Astrocyte (in vitro differentiated cells and primary cell): ENCODE data around the gene KCNJ5. TPM values are rescaled to one million over a fixed set of nuclear protein-coding genes. Genes with fewer than 3 reads are reported as not detected.

Experiments used
- DNase-seq: peaks from one replicate; pipeline ENCODE4 v3.0.0-alpha.2; 2010; ENCODE audit warnings: low read depth
- FAIRE-seq: peaks from 2 replicates; lab custom pipeline; 2011; peaks lifted over from hg19 to GRCh38; lab: Jason Lieb, UNC
- H2AFZ ChIP-seq: 2 replicates; pipeline ENCODE4 v1.6.0; 2012; ENCODE audit warnings: low read depth, low read length, inconsistent platforms
- H3K27ac ChIP-seq: 2 replicates; pipeline ENCODE4 v1.5.1; 2011; ENCODE audit warnings: low read depth, low read length, inconsistent platforms
- H3K27me3 ChIP-seq: 2 replicates; pipeline ENCODE4 v1.6.0; 2011; ENCODE audit warnings: low read length, inconsistent platforms; ENCODE audit not compliant: insufficient read depth
- H3K36me3 ChIP-seq: 2 replicates; pipeline ENCODE4 v1.5.1; 2011; ENCODE audit warnings: low read length, inconsistent platforms; ENCODE audit not compliant: insufficient read depth
- H3K4me1 ChIP-seq: 2 replicates; pipeline ENCODE4 v1.5.1; 2011; ENCODE audit warnings: low read length, inconsistent platforms; ENCODE audit not compliant: insufficient read depth
- H3K4me2 ChIP-seq: 2 replicates; pipeline ENCODE4 v1.6.0; 2012; ENCODE audit warnings: low read length, inconsistent platforms
- H3K4me3 ChIP-seq: 2 replicates; pipeline ENCODE4 v1.5.1; 2011; ENCODE audit warnings: low read depth, mild to moderate bottlenecking, low read length, inconsistent platforms; ENCODE audit not compliant: insufficient read depth
- H3K79me2 ChIP-seq: 2 replicates; pipeline ENCODE4 v1.6.0; 2012; ENCODE audit warnings: mild to moderate bottlenecking, low read length, inconsistent platforms; ENCODE audit not compliant: insufficient read depth
- H3K9ac ChIP-seq: 2 replicates; pipeline ENCODE4 v1.6.0; 2012; ENCODE audit warnings: mild to moderate bottlenecking, low read length, inconsistent platforms
- H3K9me3 ChIP-seq: 2 replicates; pipeline ENCODE4 v1.5.1; 2012; ENCODE audit warnings: low read depth, mild to moderate bottlenecking, low read length, inconsistent platforms; ENCODE audit not compliant: insufficient read depth
- H4K20me1 ChIP-seq: 2 replicates; pipeline ENCODE4 v1.6.0; 2012; ENCODE audit warnings: low read length, inconsistent platforms; ENCODE audit not compliant: insufficient read depth
- H3K27ac Mint-ChIP-seq: one replicate; pipeline ENCODE4 v1.8.0; 2021; ENCODE audit warnings: mild to moderate bottlenecking, mixed read lengths; ENCODE audit not compliant: unreplicated experiment
- H3K27me3 Mint-ChIP-seq: one replicate; pipeline ENCODE4 v1.8.0; 2021; ENCODE audit warnings: low read depth, mixed read lengths; ENCODE audit not compliant: unreplicated experiment
- H3K36me3 Mint-ChIP-seq: one replicate; pipeline ENCODE4 v1.8.0; 2021; ENCODE audit warnings: low read depth, mixed read lengths; ENCODE audit not compliant: unreplicated experiment
- H3K4me1 Mint-ChIP-seq: one replicate; pipeline ENCODE4 v1.8.0; 2021; ENCODE audit warnings: low read depth, mixed read lengths; ENCODE audit not compliant: unreplicated experiment
- H3K4me3 Mint-ChIP-seq: one replicate; pipeline ENCODE4 v1.8.0; 2021; ENCODE audit warnings: mild to moderate bottlenecking, moderate library complexity, mixed read lengths; ENCODE audit not compliant: unreplicated experiment
- H3K9me3 Mint-ChIP-seq: one replicate; pipeline ENCODE4 v1.8.0; 2021; ENCODE audit warnings: mild to moderate bottlenecking, mixed read lengths; ENCODE audit not compliant: unreplicated experiment
- CTCF ChIP-seq: IDR thresholded peaks from 2 replicates; pipeline ENCODE4 v1.5.1; 2011; ENCODE audit warnings: low read depth, mild to moderate bottlenecking, inconsistent platforms, low read length, moderate library complexity; ENCODE audit not compliant: insufficient read depth
- EZH2 ChIP-seq: IDR thresholded peaks from 2 replicates; pipeline ENCODE4 v1.6.1; 2012; ENCODE audit warnings: mild to moderate bottlenecking, low read length, inconsistent platforms; ENCODE audit not compliant: insufficient read depth
- total RNA-seq: library from RNA; stranded (reverse); gene quantifications from 2 replicates; pipeline ENCODE4 v1.2.1, GENCODE V29; 2021

KCNJ5 gene
- total RNA-seq, 1 donor from 2014 or later = 1.4 TPM

DNA sequence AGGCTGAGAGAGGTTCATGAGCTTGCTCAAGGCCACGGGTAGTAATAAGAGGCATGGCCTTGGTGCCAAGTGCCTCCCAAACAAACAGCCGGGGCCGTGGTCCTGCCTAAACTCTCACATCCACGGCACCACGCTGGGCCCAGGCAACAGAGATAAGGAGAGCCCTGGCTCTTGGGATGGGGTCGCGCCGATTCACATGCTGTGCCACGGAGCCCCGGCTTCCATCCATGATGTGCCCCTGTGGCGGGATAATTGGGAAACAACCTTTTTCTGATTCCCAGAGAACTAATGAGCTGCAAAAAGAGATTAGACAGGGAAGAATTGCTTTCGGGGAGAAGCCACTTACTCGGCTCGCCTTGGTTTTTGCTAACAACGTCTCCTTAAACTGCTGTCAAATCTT, 29.5 kb downstream of the KCNJ5 start:
- peaks cover 2% of the 10 kb centered on the region for H3K9me3 Mint-ChIP-seq
- Histone ChIP-seq H3K9me3 (no peaks in the 10 kb centered on the region), H3K27me3 (peaks cover 18% of the 10 kb centered on the region), H3K4me2 (no peak overlapping the region), H4K20me1 (no peaks in the 10 kb centered on the region), H3K79me2 (no peaks in the 10 kb centered on the region), H3K4me1 (no peaks in the 10 kb centered on the region), H3K27ac (no peak overlapping the region), H3K9ac (no peak overlapping the region), H3K36me3 (no peaks in the 10 kb centered on the region), H2AFZ (no peak overlapping the region), H3K4me3 (no peak overlapping the region)
- TF ChIP-seq EZH2 = no peak
- TF ChIP-seq CTCF = no peak
- H3K4me1 Mint-ChIP-seq = no peaks in the 10 kb centered on the region
- FAIRE-seq = no peak
- no peak overlapping the region for H3K27ac Mint-ChIP-seq
- H3K4me3 Mint-ChIP-seq = no peak overlapping the region
- peaks cover 36% of the 10 kb centered on the region for H3K27me3 Mint-ChIP-seq
- DNase-seq = no peak
- H3K36me3 Mint-ChIP-seq = peaks cover 3% of the 10 kb centered on the region

GRCh38 chr11:128921793-128922192, 30.6 kb downstream of the KCNJ5 start:
- FAIRE-seq = no peak

More at GRCh38 chr11:128921793-128922192, 30.6 kb downstream of the KCNJ5 start:
- peaks cover 44% of the 10 kb centered on the region for H3K27me3 Mint-ChIP-seq
- H3K4me1 Mint-ChIP-seq = no peaks in the 10 kb centered on the region
- H4K20me1 ChIP-seq = no peaks in the 10 kb centered on the region
- no peak overlapping the region for H2AFZ ChIP-seq
- H3K27me3 ChIP-seq = peaks cover 21% of the 10 kb centered on the region
- no peaks in the 10 kb centered on the region for H3K79me2 ChIP-seq
- H3K9me3 Mint-ChIP-seq = peaks cover 2% of the 10 kb centered on the region
- no peaks in the 10 kb centered on the region for H3K36me3 ChIP-seq
- H3K9me3 ChIP-seq = no peaks in the 10 kb centered on the region
- DNase-seq = no peak
- peaks cover 5% of the 10 kb centered on the region for H3K36me3 Mint-ChIP-seq
- no peak overlapping the region for H3K4me3 ChIP-seq
- no peak overlapping the region for H3K27ac Mint-ChIP-seq
- no peak overlapping the region for H3K27ac ChIP-seq
- H3K9ac ChIP-seq = no peak overlapping the region
- no peaks in the 10 kb centered on the region for H3K4me1 ChIP-seq
- TF ChIP-seq EZH2 = no peak
- no peak for TF ChIP-seq CTCF
- no peak overlapping the region for H3K4me3 Mint-ChIP-seq
- H3K4me2 ChIP-seq = no peak overlapping the region
